ENCODE data around the gene PEAR1. TPM values are rescaled to one million over a fixed set of nuclear protein-coding genes. Genes with fewer than 3 reads are reported as not detected.
A peak's percentile ranks its signal among the peaks of the same experiment; 100 is the strongest.

PEAR1 gene
- total RNA-seq, 8 experiments from 2014 or later, result 0.14 to 2.8 (median 0.41) TPM; not detected in 1

DNA sequence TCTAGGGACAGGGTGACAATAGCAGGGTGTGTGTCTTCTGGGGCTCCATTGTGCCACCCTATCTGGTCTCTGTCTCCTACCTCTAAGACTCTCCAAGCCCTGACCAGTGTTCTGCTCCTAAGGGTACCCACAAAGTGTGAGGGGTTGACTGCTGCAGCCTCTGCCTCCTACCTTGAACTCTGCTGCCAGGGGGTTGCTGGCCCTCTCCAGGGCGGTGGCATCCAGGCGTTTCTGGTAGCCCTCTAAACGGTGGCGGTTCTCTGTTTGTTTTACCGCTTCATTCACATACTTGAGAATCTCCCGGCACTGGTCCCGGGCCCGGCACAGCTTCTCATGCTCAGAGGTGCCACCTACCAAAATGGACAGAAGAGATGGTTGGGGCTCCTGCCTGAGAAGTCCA is 51.3 kb downstream of the PEAR1 start:
- 95 to 100% (median 98%) methylated on average over 3 to 8 of the region's 8 CpGs; no CpG with 5 or more reads in 7 of the 10 experiments for WGBS, 10 experiments
- Histone ChIP-seq H3K4me1 (replicated peaks in 1 of 2) (no peaks in the 10 kb centered on the region), H3K27ac (no peak overlapping the region), H3K4me3 (no peak overlapping the region)
- in situ Hi-C loops (cut with MboI; ENCODE audit: low pct_unique_long_range_greater_than_20kb in 2 of 9, low sequenced_read_pairs in 9 of 9, unreplicated experiment in 9 of 9), result no loop called here
- no peak for ATAC-seq (replicated peaks in 6 of 8)

- WGBS, 10 experiments, result 67 to 96% (median 89%) methylated on average over 3 to 10 of the region's 11 CpGs; no CpG with 5 or more reads in 2 of the 10 experiments
- ATAC-seq (replicated peaks in 6 of 8), result peak in 3 of 8 experiments; percentile 18 to 98 (median 93)
Observed at GRCh38 chr1:156945881-156946661, 52.6 kb downstream of the PEAR1 start.

DNA sequence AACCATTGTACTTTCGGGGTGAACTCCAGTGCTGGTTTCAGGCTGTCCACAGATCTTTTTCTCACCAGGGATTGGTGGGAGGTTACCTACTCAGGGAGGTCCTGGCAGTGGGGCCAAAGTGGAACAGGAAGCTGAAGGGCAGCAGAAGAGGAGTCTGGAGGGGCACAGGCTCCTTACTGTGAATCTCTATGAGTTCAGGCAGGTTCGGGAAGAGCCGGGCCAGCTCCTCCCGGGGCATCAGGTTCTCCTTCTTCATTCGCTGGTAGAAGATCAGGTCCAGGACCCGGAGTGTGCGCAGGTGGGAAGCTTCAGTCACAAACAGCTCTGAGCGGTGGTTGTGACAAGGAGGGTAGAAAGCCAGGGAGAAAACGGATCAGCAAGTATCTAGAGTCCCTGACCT is 53.6 kb downstream of the PEAR1 start:
- no peak for ATAC-seq (replicated peaks in 6 of 8)
- in situ Hi-C loops (cut with MboI; ENCODE audit: low pct_unique_long_range_greater_than_20kb in 2 of 9, low sequenced_read_pairs in 9 of 9, unreplicated experiment in 9 of 9), result no loop called here
- WGBS, 10 experiments, result 80 to 100% (median 97%) methylated on average over 1 to 8 of the region's 9 CpGs; no CpG with 5 or more reads in 2 of the 10 experiments

More at GRCh38 chr1:156945881-156946661, 52.6 kb downstream of the PEAR1 start:
- no peak overlapping the region for H3K4me3 ChIP-seq
- H3K27ac ChIP-seq, result no peak overlapping the region
- in situ Hi-C loops (cut with MboI; ENCODE audit: low pct_unique_long_range_greater_than_20kb in 2 of 9, low sequenced_read_pairs in 9 of 9, unreplicated experiment in 9 of 9), result no loop called here
- no peaks in the 10 kb centered on the region for H3K4me1 ChIP-seq (replicated peaks in 1 of 2)

GRCh38 chr1:156947818-156948525 is 54.5 kb downstream of the PEAR1 start:
- 87 to 100% (median 98%) methylated on average over 3 to 13 of the region's 17 CpGs; no CpG with 5 or more reads in 4 of the 10 experiments for WGBS, 10 experiments
- no peak overlapping the region for H3K27ac ChIP-seq
- in situ Hi-C loops (cut with MboI; ENCODE audit: low pct_unique_long_range_greater_than_20kb in 2 of 9, low sequenced_read_pairs in 9 of 9, unreplicated experiment in 9 of 9), result no loop called here
- no peaks in the 10 kb centered on the region for H3K4me1 ChIP-seq (replicated peaks in 1 of 2)
- no peak overlapping the region for H3K4me3 ChIP-seq
- ATAC-seq (replicated peaks in 6 of 8), result no peak

More for the DNA sequence above, 53.6 kb downstream of the PEAR1 start:
- Histone ChIP-seq H3K27ac (no peak overlapping the region), H3K4me1 (replicated peaks in 1 of 2) (no peaks in the 10 kb centered on the region), H3K4me3 (no peak overlapping the region)

DNA sequence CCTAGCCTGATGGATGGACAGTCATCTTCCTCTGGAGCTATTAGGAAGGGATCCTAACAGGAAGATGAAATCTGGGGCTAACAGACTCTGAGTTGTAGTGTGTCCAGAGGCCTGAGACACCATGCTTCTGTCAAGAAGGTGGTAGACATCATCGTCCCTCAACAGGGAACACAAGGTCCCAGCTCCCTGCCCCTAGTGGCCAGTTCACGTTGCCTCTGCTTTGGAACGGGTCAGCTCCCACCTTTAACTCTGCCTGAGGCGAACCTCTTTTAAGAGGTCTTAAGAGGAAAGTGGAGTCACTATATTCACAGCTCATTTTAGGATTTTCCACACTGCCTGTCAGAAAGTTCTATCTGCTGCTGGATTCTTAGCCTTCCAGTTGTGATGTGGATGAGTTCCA is 55.2 kb downstream of the PEAR1 start:
- Histone ChIP-seq H3K4me3 (no peak overlapping the region), H3K4me1 (replicated peaks in 1 of 2) (no peaks in the 10 kb centered on the region), H3K27ac (no peak overlapping the region)
- ATAC-seq (replicated peaks in 6 of 8), result peak in 1 of 8 experiments; percentile 23
- 67 to 93% (median 76%) methylated on average over 1 to 4 of the region's 4 CpGs; no CpG with 5 or more reads in 5 of the 10 experiments for WGBS, 10 experiments
- in situ Hi-C loops (cut with MboI; ENCODE audit: low pct_unique_long_range_greater_than_20kb in 2 of 9, low sequenced_read_pairs in 9 of 9, unreplicated experiment in 9 of 9), result no loop called here

- H3K27ac ChIP-seq, result no peak overlapping the region
- H3K4me3 ChIP-seq, result no peak overlapping the region
- no peak for ATAC-seq (replicated peaks in 6 of 8)
- no peaks in the 10 kb centered on the region for H3K4me1 ChIP-seq (replicated peaks in 1 of 2)
- 80 to 94% (median 87%) methylated on average over 1 to 5 of the region's 5 CpGs; no CpG with 5 or more reads in 2 of the 10 experiments for WGBS, 10 experiments
- in situ Hi-C loops (cut with MboI; ENCODE audit: low pct_unique_long_range_greater_than_20kb in 2 of 9, low sequenced_read_pairs in 9 of 9, unreplicated experiment in 9 of 9), result no loop called here
Observed at GRCh38 chr1:156949127-156949526, 55.6 kb downstream of the PEAR1 start.

GRCh38 chr1:156951371-156951770 is 57.9 kb downstream of the PEAR1 start:
- 91 to 100% (median 96%) methylated on average over 1 to 5 of the region's 5 CpGs; no CpG with 5 or more reads in 5 of the 10 experiments for WGBS, 10 experiments
- ATAC-seq (replicated peaks in 6 of 8), result no peak
- no peak overlapping the region for H3K27ac ChIP-seq
- no peaks in the 10 kb centered on the region for H3K4me1 ChIP-seq (replicated peaks in 1 of 2)
- in situ Hi-C loops (cut with MboI; ENCODE audit: low pct_unique_long_range_greater_than_20kb in 2 of 9, low sequenced_read_pairs in 9 of 9, unreplicated experiment in 9 of 9), result loop anchor here in 1 of 9 experiments (25.0 kb wide), 1 partner anchor 111 kb away; no protein-coding TSS in a partner anchor
- H3K4me3 ChIP-seq, result no peak overlapping the region

DNA sequence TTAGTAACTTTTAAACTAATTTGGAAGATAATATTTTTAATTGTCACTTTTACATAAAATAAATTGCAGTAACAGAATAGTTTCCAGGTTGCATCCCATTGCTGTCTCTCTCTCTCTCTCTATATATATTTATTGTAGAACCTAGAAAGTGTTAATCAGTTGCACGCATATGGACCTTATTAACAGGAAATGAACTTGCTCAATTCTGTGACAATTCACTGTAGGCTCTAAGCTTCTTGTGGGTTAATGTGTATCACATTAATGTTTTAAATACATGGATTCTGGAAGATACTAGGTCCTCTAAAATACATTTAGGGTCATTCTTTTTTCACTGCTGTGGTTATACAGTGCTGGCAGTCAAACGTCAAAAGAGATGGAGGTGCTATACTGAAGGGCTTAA is 60.1 kb downstream of the PEAR1 start:
- 67 to 100% (median 89%) methylated on average over 1 to 2 of the region's 2 CpGs for WGBS, 10 experiments
- H3K4me3 ChIP-seq, result no peak overlapping the region
- H3K4me1 ChIP-seq (replicated peaks in 1 of 2), result no peaks in the 10 kb centered on the region
- in situ Hi-C loops (cut with MboI; ENCODE audit: low pct_unique_long_range_greater_than_20kb in 2 of 9, low sequenced_read_pairs in 9 of 9, unreplicated experiment in 9 of 9), result loop anchor here in 1 of 9 experiments (25.0 kb wide), 1 partner anchor 109 kb away; no protein-coding TSS in a partner anchor
- H3K27ac ChIP-seq, result no peak overlapping the region
- ATAC-seq (replicated peaks in 6 of 8), result no peak

DNA sequence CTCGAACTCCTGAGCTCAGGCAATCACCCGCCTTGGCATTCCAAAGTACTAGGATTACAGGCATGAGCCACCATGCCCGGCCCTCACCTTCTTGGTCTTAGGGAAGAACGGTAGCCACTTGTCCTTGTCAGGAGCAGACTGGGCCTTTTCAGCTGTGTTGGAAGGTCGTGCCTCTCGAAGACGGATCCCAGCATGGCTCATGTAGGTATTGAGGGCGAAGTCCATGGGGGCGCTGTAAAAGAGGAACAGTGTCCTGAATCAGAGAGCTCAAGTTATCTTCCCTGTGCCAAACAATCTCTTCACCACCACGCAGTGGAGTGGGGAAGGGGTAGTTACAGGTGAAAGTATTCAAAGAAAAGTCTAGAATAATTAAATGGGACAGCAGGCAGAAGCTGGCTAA is 62.8 kb downstream of the PEAR1 start:
- H3K4me1 ChIP-seq (replicated peaks in 1 of 2), result no peaks in the 10 kb centered on the region
- no peak overlapping the region for H3K27ac ChIP-seq
- in situ Hi-C loops (cut with MboI; ENCODE audit: low pct_unique_long_range_greater_than_20kb in 2 of 9, low sequenced_read_pairs in 9 of 9, unreplicated experiment in 9 of 9), result loop anchor here in 1 of 9 experiments (25.0 kb wide), 1 partner anchor 106 kb away; no protein-coding TSS in a partner anchor
- H3K4me3 ChIP-seq, result no peak overlapping the region
- WGBS, 10 experiments, result 93 to 100% (median 100%) methylated on average over 1 to 9 of the region's 10 CpGs; no CpG with 5 or more reads in 1 of the 10 experiments
- no peak for ATAC-seq (replicated peaks in 6 of 8)

DNA sequence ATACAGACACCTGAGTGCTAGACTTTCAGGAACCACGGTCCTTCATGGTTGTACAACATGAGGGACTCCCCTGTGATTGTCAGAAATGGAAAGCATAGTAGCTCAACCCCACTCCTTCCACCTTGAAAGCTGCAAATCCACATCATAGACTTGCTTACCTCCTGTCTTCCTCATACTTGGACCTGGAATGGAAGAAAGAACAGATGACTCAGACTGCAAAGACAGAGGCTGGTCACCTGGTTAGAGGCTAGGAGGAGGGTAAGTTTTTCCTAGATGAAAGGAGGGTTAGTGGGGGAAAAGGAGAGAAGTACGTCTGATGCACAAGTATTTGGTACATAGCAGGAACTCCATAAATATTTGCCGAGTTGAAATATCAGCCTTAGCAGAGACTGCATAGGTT is 64.1 kb downstream of the PEAR1 start:
- Histone ChIP-seq H3K4me3 (no peak overlapping the region), H3K4me1 (replicated peaks in 1 of 2) (no peaks in the 10 kb centered on the region), H3K27ac (no peak overlapping the region)
- 50 to 100% (median 98%) methylated on average over 1 to 3 of the region's 3 CpGs for WGBS, 10 experiments
- in situ Hi-C loops (cut with MboI; ENCODE audit: low pct_unique_long_range_greater_than_20kb in 2 of 9, low sequenced_read_pairs in 9 of 9, unreplicated experiment in 9 of 9), result loop anchor here in 1 of 9 experiments (25.0 kb wide), 1 partner anchor 105 kb away; no protein-coding TSS in a partner anchor
- ATAC-seq (replicated peaks in 6 of 8), result no peak

DNA sequence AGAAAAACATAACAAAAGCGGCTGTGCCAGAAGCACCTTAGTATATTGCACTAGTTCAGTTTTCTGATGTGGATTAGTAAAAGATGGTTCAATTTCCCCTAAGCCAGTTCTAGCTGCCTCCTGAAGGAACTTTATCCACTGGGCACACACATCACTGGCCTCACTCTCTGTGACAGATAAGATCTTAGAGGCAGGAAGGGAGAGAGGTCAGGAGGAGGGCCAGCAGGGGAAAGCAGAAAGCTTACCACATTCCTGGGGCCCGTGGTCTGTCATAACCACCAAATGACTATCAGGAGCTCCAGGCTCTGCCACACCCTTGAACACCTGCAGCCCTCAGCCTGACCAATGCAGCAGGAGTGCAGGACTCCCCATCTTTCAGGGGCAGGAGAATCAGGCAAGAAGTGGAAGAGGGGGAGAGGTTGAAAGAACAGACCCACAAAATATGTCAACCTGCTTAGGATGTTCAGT is 64.8 kb downstream of the PEAR1 start:
- H3K4me1 ChIP-seq (replicated peaks in 1 of 2), result no peaks in the 10 kb centered on the region
- in situ Hi-C loops (cut with MboI; ENCODE audit: low pct_unique_long_range_greater_than_20kb in 2 of 9, low sequenced_read_pairs in 9 of 9, unreplicated experiment in 9 of 9), result loop anchor here in 1 of 9 experiments (25.0 kb wide), 1 partner anchor 104 kb away; no protein-coding TSS in a partner anchor
- 0 to 100% (median 100%) methylated on average over 1 to 2 of the region's 2 CpGs; no CpG with 5 or more reads in 1 of the 10 experiments for WGBS, 10 experiments
- H3K4me3 ChIP-seq, result no peak overlapping the region
- no peak for ATAC-seq (replicated peaks in 6 of 8)
- H3K27ac ChIP-seq, result no peak overlapping the region

DNA sequence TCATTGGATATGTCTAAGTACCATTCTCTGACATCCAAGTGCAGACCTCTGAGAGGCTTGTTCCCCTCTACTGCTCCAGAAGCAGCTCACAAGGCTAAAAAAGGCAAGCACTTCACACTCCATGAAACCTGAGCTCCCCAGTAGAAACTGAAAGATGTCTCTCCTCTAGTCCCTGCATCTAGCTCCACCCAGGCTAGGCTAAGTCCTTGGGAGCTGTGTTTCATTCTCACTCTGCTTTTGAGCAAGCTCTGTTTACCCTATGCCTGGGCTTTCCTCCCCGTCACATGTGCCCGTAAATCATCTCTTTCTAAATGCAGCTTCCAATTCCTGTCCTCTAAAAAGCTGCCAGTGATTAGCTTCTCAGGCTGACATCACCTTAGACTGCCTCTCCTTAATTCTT is 65.9 kb downstream of the PEAR1 start:
- in situ Hi-C loops (cut with MboI; ENCODE audit: low pct_unique_long_range_greater_than_20kb in 2 of 9, low sequenced_read_pairs in 9 of 9, unreplicated experiment in 9 of 9), result loop anchor here in 1 of 9 experiments (25.0 kb wide), 1 partner anchor 103 kb away; no protein-coding TSS in a partner anchor
- Histone ChIP-seq H3K4me1 (replicated peaks in 1 of 2) (no peaks in the 10 kb centered on the region), H3K4me3 (no peak overlapping the region), H3K27ac (no peak overlapping the region)
- WGBS, 10 experiments, result 21 to 86% (median 53%) methylated on average over 2 of the region's 2 CpGs; no CpG with 5 or more reads in 4 of the 10 experiments
- ATAC-seq (replicated peaks in 6 of 8), result peak; percentile 60 to 99 (median 98)

All from motor neuron (in vitro differentiated cells).